Measurements from ENCODE around the gene SEPTIN7.

SEPTIN7 gene

DNA sequence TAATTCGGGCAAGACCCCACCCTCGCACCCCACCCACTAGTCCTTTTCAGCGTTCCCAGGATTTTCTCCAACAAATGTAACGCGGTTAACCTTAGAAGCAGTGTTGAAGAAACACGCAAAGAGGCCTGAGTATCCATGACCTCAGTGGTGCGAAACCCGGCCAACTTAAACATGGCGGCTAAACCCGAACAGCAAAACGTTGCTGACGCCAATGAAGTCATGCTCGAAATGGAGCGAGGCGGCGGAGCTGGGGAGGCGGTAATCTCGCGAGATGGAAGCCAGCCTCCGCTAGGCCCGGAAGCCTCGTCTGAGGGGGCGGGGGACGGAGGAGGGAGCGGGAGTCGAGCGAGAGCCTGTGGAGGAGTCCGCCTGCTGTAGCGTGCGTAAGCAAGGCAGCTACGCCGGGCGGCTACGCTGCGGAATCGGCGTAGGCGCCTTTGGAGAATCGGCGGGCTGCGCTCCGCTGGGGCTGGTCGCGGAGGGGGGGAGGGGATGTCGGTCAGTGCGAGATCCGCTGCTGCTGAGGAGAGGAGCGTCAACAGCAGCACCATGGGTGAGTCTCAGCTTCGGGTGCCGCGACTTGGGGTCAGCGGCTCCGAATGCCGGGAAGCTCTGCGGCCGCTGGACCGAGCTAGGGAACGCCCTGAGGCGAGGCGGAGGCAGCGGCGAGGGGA is at the start of gene SEPTIN7:
TSS of gene SEPTIN7 (plus strand) at position 340 of the 674 bp plus-strand sequence. CDS start at position 493, 153 bp downstream.
- no peak for TF ChIP-seq EZH2 (IDR thresholded peaks at IDR 0.05; ENCODE audit: borderline replicate concordance, low read length)
- TF ChIP-seq, protein P1, sequence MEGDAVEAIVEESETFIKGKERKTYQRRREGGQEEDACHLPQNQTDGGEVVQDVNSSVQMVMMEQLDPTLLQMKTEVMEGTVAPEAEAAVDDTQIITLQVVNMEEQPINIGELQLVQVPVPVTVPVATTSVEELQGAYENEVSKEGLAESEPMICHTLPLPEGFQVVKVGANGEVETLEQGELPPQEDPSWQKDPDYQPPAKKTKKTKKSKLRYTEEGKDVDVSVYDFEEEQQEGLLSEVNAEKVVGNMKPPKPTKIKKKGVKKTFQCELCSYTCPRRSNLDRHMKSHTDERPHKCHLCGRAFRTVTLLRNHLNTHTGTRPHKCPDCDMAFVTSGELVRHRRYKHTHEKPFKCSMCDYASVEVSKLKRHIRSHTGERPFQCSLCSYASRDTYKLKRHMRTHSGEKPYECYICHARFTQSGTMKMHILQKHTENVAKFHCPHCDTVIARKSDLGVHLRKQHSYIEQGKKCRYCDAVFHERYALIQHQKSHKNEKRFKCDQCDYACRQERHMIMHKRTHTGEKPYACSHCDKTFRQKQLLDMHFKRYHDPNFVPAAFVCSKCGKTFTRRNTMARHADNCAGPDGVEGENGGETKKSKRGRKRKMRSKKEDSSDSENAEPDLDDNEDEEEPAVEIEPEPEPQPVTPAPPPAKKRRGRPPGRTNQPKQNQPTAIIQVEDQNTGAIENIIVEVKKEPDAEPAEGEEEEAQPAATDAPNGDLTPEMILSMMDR (IDR thresholded peaks at IDR 0.05; ENCODE audit: low read length), result no peak
- peak within 1 kb of the TSS; percentile 83 for H3K4me2 ChIP-seq (ENCODE audit: low read length)
- peak within 1 kb of the TSS; percentile 85 for H3K27ac ChIP-seq (ENCODE audit: low read depth, low read length, poor library complexity, severe bottlenecking)
- H3K9me3 ChIP-seq (ENCODE audit: low read length), result no peaks in the 10 kb centered on the region
- H3K27me3 ChIP-seq (ENCODE audit: insufficient read depth, low read length), result no peaks in the 10 kb centered on the region
- no peaks in the 10 kb centered on the region for H3F3A ChIP-seq (ENCODE audit: insufficient read depth, low read length)
- H3K79me2 ChIP-seq (ENCODE audit: insufficient read depth, low read length), result peaks cover 41% of the 10 kb centered on the region
- peak within 1 kb of the TSS; percentile 81 for H3K4me3 ChIP-seq (ENCODE audit: low read depth, low read length, poor library complexity, severe bottlenecking)
- H3K9ac ChIP-seq (ENCODE audit: low read length), result peak within 1 kb of the TSS; percentile 87
- H3K36me3 ChIP-seq (ENCODE audit: insufficient read depth, low read length), result peaks cover 14% of the 10 kb centered on the region
- no peaks in the 10 kb centered on the region for H4K20me1 ChIP-seq (ENCODE audit: insufficient read depth, low read length)
- H3K9me2 ChIP-seq (ENCODE audit: low read depth, low read length), result no peaks in the 10 kb centered on the region
- peak within 1 kb of the TSS; percentile 12; the same call in 1 of the 2 replicates for H2AFZ ChIP-seq (ENCODE audit: low read length)
- peaks cover 42% of the 10 kb centered on the region for H3K4me1 ChIP-seq (ENCODE audit: insufficient read depth, low read length, severe bottlenecking)

DNA sequence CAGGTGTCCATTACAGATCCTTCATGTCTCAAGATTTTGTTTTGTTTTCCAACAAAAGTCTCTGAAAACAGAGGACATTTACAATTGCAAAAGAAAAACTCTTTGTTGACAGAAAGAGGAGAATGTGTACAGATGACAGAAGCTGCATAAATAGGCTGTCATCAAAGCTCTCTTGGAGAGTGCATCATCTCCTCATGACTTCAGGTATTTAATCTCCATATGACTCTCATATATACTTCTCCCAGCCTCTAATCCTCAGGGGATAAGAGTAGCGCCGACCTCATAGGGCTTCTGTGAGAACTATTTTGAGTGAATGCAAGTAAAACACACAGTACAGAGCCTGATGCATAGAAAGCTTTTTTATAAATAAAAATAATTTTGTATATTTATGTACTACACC is 48.1 kb upstream of the SEPTIN7 start:
- Histone ChIP-seq H3K27me3 (ENCODE audit: insufficient read depth, low read length) (no peaks in the 10 kb centered on the region), H2AFZ (ENCODE audit: low read length) (no peak overlapping the region), H3K4me3 (ENCODE audit: low read depth, low read length, poor library complexity, severe bottlenecking) (no peak overlapping the region), H3K9ac (ENCODE audit: low read length) (no peak overlapping the region), H4K20me1 (ENCODE audit: insufficient read depth, low read length) (no peaks in the 10 kb centered on the region), H3K4me2 (ENCODE audit: low read length) (no peak overlapping the region), H3F3A (ENCODE audit: insufficient read depth, low read length) (no peaks in the 10 kb centered on the region), H3K27ac (ENCODE audit: low read depth, low read length, poor library complexity, severe bottlenecking) (no peak overlapping the region), H3K4me1 (ENCODE audit: insufficient read depth, low read length, severe bottlenecking) (no peaks in the 10 kb centered on the region), H3K36me3 (ENCODE audit: insufficient read depth, low read length) (no peaks in the 10 kb centered on the region), H3K79me2 (ENCODE audit: insufficient read depth, low read length) (no peaks in the 10 kb centered on the region), H3K9me3 (ENCODE audit: low read length) (no peaks in the 10 kb centered on the region), H3K9me2 (ENCODE audit: low read depth, low read length) (no peaks in the 10 kb centered on the region)
- TF ChIP-seq EZH2 (IDR thresholded peaks at IDR 0.05; ENCODE audit: borderline replicate concordance, low read length), result no peak

DNA sequence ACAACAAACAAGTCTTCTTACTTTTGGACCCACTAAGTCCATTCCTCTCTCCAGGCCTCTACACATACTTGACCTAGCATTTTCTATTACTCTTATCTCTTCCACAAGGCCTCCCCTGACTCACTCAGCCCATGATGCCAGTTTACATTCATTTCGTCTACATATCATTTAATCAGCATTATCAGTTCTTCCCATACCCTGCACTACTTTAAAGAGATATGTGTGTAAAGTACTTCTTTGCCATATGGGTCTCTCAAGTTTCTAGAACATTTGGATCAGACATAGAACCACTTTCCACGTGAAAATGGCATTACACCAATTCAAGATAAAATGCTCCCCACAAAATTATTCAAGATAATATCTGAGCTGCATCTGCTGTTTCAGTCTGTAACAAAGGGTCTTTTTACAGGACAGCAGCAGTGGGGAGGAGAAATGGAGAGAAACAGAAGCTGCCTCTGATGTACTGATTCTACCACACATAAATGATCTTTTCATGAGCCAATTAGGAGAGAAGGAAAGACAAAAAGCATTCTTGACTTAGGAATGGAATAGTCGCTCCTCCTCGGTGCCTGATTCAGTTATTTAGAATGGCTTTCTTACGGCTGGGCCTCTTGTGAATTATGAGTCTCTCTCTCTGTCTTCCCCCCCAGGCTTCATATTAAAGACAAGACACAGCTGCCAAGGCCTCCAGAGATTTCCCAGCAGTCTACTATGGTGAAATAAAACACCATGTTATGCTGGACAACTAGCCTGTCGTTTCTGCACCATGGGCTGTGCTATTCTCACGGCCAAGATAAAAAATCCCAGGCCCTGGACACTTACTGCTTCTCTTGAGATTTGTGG is 46.9 kb upstream of the SEPTIN7 start:
- no peak overlapping the region for H2AFZ ChIP-seq (ENCODE audit: low read length)
- no peaks in the 10 kb centered on the region for H3K27me3 ChIP-seq (ENCODE audit: insufficient read depth, low read length)
- H3K4me2 ChIP-seq (ENCODE audit: low read length), result no peak overlapping the region
- no peaks in the 10 kb centered on the region for H3K4me1 ChIP-seq (ENCODE audit: insufficient read depth, low read length, severe bottlenecking)
- H3K9me2 ChIP-seq (ENCODE audit: low read depth, low read length), result no peaks in the 10 kb centered on the region
- TF ChIP-seq, protein P1 (IDR thresholded peaks at IDR 0.05; ENCODE audit: low read length), result no peak
- TF ChIP-seq EZH2 (IDR thresholded peaks at IDR 0.05; ENCODE audit: borderline replicate concordance, low read length), result no peak
- no peaks in the 10 kb centered on the region for H3K36me3 ChIP-seq (ENCODE audit: insufficient read depth, low read length)
- no peak overlapping the region for H3K4me3 ChIP-seq (ENCODE audit: low read depth, low read length, poor library complexity, severe bottlenecking)
- no peak overlapping the region for H3K27ac ChIP-seq (ENCODE audit: low read depth, low read length, poor library complexity, severe bottlenecking)
- H3F3A ChIP-seq (ENCODE audit: insufficient read depth, low read length), result no peaks in the 10 kb centered on the region
- H3K9ac ChIP-seq (ENCODE audit: low read length), result no peak overlapping the region
- H4K20me1 ChIP-seq (ENCODE audit: insufficient read depth, low read length), result no peaks in the 10 kb centered on the region
- H3K79me2 ChIP-seq (ENCODE audit: insufficient read depth, low read length), result no peaks in the 10 kb centered on the region
- no peaks in the 10 kb centered on the region for H3K9me3 ChIP-seq (ENCODE audit: low read length)

Data from OCI-LY1 (cell line).